Adrenal gland (tissue), 5 donors: ENCODE results near the gene SLC25A21.

Experiments
- CTCF ChIP-seq, 6 experiments: fragments of 450-650 bp in 4 of 6; fragments of 200-600 bp in 2 of 6; sonication (generic) in 1 of 6; IDR thresholded peaks; 1 replicate in 5 of 6; 2 replicates in 1 of 6; pipeline versions ENCODE4 v1.5.1 to v1.8.0; 2016 to 2021; ENCODE audit warnings: antibody characterized with exemption in 6 of 6, mild to moderate bottlenecking in 2 of 6, moderate library complexity in 1 of 6
- POLR2A ChIP-seq, 2 donors: fragments of 450-650 bp; IDR thresholded peaks; one replicate each; pipeline ENCODE4 v1.6.1; 2017; ENCODE audit warnings: antibody characterized with exemption in 2 of 2, mild to moderate bottlenecking in 2 of 2, moderate library complexity in 1 of 2
- donor health status: DM: no; HTN: no; CAD: no.

- TF ChIP-seq CTCF (IDR thresholded peaks at IDR 0.05) (no peak), POLR2A (IDR thresholded peaks at IDR 0.05) (no peak)
Measured at GRCh38 chr14:37144729-37145363, 27.6 kb downstream of the SLC25A21 start.
